Tibial nerve (tissue), 4 donors: Measurements from ENCODE around the gene RAB14. TPM values are rescaled to one million over a fixed set of nuclear protein-coding genes. Genes with fewer than 3 reads are reported as not detected.

Experiments
- DNase-seq, 2 donors: peaks; one replicate each; pipeline ENCODE4 v3.0.0-alpha.2; 2019; ENCODE audit warnings: low spot score in 2 of 2
- H3K27ac ChIP-seq, 4 donors: fragments of 200-600 bp; sonication (generic) in 3 of 4; one replicate each; pipeline ENCODE4 v1.5.1; 2017 to 2019; ENCODE audit warnings: mild to moderate bottlenecking in 1 of 4
- H3K27me3 ChIP-seq, 2 donors: fragments of 200-600 bp; sonication (generic) in 1 of 2; one replicate each; pipeline versions ENCODE4 v1.5.1 to v1.6.0; 2017 to 2019
- H3K36me3 ChIP-seq, 3 donors: fragments of 200-600 bp; sonication (generic); one replicate each; pipeline ENCODE4 v1.5.1; 2018 to 2019
- H3K4me1 ChIP-seq, 4 donors: fragments of 200-600 bp; sonication (generic) in 3 of 4; one replicate each; pipeline ENCODE4 v1.5.1; 2017 to 2019
- H3K4me3 ChIP-seq, 4 donors: fragments of 200-600 bp; sonication (generic) in 3 of 4; one replicate each; pipeline ENCODE4 v1.5.1; 2017 to 2019; ENCODE audit warnings: mild to moderate bottlenecking in 1 of 4, moderate library complexity in 1 of 4
- H3K9me3 ChIP-seq, 4 donors: fragments of 200-600 bp; sonication (generic) in 3 of 4; one replicate each; pipeline ENCODE4 v1.5.1; 2017 to 2019
- CTCF ChIP-seq, 5 experiments: fragments of 200-600 bp in 3 of 5; fragments of 450-650 bp in 2 of 5; sonication (generic) in 3 of 5; IDR thresholded peaks; one replicate each; pipeline ENCODE4 v1.5.1; 2016 to 2019; ENCODE audit warnings: antibody characterized with exemption in 5 of 5, mild to moderate bottlenecking in 3 of 5, moderate library complexity in 2 of 5
- EP300 ChIP-seq, 2 donors: sonication (generic); formaldehyde crosslinking; IDR thresholded peaks; one replicate each; pipeline ENCODE4 v1.6.1; 2017; ENCODE audit warnings: antibody characterized with exemption in 2 of 2, mild to moderate bottlenecking in 1 of 2
- POLR2A ChIP-seq, 2 donors: fragments of 450-650 bp; IDR thresholded peaks; one replicate each; pipeline ENCODE4 v1.6.1; 2017; ENCODE audit warnings: antibody characterized with exemption in 2 of 2, mild to moderate bottlenecking in 2 of 2, moderate library complexity in 2 of 2
- WGBS, 2 donors: methylation state at CpG; one replicate each; pipeline ENCODE4 v1.1.5; 2018; 5-methylcytosine and 5-hydroxymethylcytosine counted together
- total RNA-seq, 4 donors: library from RNA; depleted of rRNA; stranded (reverse); fragments of >200 nt; gene quantifications; one replicate each; pipeline ENCODE4 v1.1.0, GENCODE V29; 2016

The RAB14 gene
- total RNA-seq, 4 donors from 2014 or later, result 36.3 to 45.4 (median 40.6) TPM

- H3K36me3 ChIP-seq, result no peaks in the 10 kb centered on the region
- no peaks in the 10 kb centered on the region for H3K27me3 ChIP-seq
- peaks cover 0 to 6% (median 2%) of the 10 kb centered on the region in 4 donors for H3K4me1 ChIP-seq
- 49 to 51% methylated on average over 8 of the region's 8 CpGs for WGBS, 2 donors
- TF ChIP-seq CTCF (IDR thresholded peaks at IDR 0.05) (no peak), EP300 (IDR thresholded peaks at IDR 0.05) (no peak), POLR2A (IDR thresholded peaks at IDR 0.05) (no peak)
- no peaks in the 10 kb centered on the region for H3K9me3 ChIP-seq
- H3K4me3 ChIP-seq, result no peak overlapping the region
- DNase-seq, result no peak
- H3K27ac ChIP-seq, result no peak overlapping the region
These were observed 5.1 kb upstream of the RAB14 start for GRCh38 chr9:121206516-121207370.

GRCh38 chr9:121204611-121205010, 2.9 kb upstream of the RAB14 start:
- H3K36me3 ChIP-seq, result no peaks in the 10 kb centered on the region
- H3K27ac ChIP-seq, result no peak overlapping the region
- no peaks in the 10 kb centered on the region for H3K27me3 ChIP-seq
- H3K4me1 ChIP-seq, result peaks cover 0 to 16% (median 13%) of the 10 kb centered on the region in 4 donors
- H3K9me3 ChIP-seq, result no peaks in the 10 kb centered on the region
- DNase-seq, result no peak
- no peak for TF ChIP-seq EP300 (IDR thresholded peaks at IDR 0.05)
- no peak overlapping the region for H3K4me3 ChIP-seq

- TF ChIP-seq CTCF (IDR thresholded peaks at IDR 0.05) (no peak), POLR2A (IDR thresholded peaks at IDR 0.05) (no peak), EP300 (IDR thresholded peaks at IDR 0.05) (no peak)
- H3K36me3 ChIP-seq, result no peaks in the 10 kb centered on the region
- WGBS, 2 donors, result 66 to 70% methylated on average over 2 of the region's 2 CpGs
- peaks cover 0 to 20% (median 17%) of the 10 kb centered on the region in 4 donors for H3K4me1 ChIP-seq
- H3K4me3 ChIP-seq, result no peak overlapping the region
- no peak for DNase-seq
- no peak overlapping the region for H3K27ac ChIP-seq
- H3K9me3 ChIP-seq, result no peaks in the 10 kb centered on the region
- H3K27me3 ChIP-seq, result no peaks in the 10 kb centered on the region
These were observed 2.5 kb upstream of the RAB14 start for GRCh38 chr9:121204121-121204520.

GRCh38 chr9:121201045-121201737, 478 bp downstream of the RAB14 start:
- TF ChIP-seq POLR2A (IDR thresholded peaks at IDR 0.05), result no peak
- H3K4me3 ChIP-seq, result peak overlapping the region; percentile 66 to 96 (median 94)
- no peaks in the 10 kb centered on the region for H3K36me3 ChIP-seq
- H3K9me3 ChIP-seq, result no peaks in the 10 kb centered on the region
- DNase-seq, result no peak
- no peaks in the 10 kb centered on the region for H3K27me3 ChIP-seq
- peak overlapping the region; percentile 91 to 96 (median 93) for H3K27ac ChIP-seq
- H3K4me1 ChIP-seq, result peaks cover 0 to 50% (median 38%) of the 10 kb centered on the region in 4 donors
- 0% methylated on average over 22 to 40 of the region's 81 CpGs for WGBS, 2 donors

GRCh38 chr9:121200356-121200755, 1.3 kb downstream of the RAB14 start:
- peak overlapping the region in 3 of 4 donors; percentile 91 to 96 (median 94) for H3K27ac ChIP-seq
- H3K4me1 ChIP-seq, result peaks cover 0 to 58% (median 46%) of the 10 kb centered on the region in 4 donors
- H3K36me3 ChIP-seq, result no peaks in the 10 kb centered on the region
- TF ChIP-seq EP300 (IDR thresholded peaks at IDR 0.05) (no peak), POLR2A (IDR thresholded peaks at IDR 0.05) (no peak), CTCF (IDR thresholded peaks at IDR 0.05) (no peak)
- DNase-seq, result no peak
- H3K4me3 ChIP-seq, result peak overlapping the region; percentile 66 to 96 (median 94)
- H3K9me3 ChIP-seq, result no peaks in the 10 kb centered on the region
- 4 to 11% methylated on average over 4 of the region's 4 CpGs for WGBS, 2 donors
- H3K27me3 ChIP-seq, result no peaks in the 10 kb centered on the region

- Histone ChIP-seq H3K4me1 (peaks cover 0 to 62% (median 50%) of the 10 kb centered on the region in 4 donors), H3K4me3 (peak overlapping the region in 3 of 4 donors; percentile 66 to 94 (median 93)), H3K9me3 (no peaks in the 10 kb centered on the region), H3K36me3 (no peaks in the 10 kb centered on the region), H3K27ac (peak overlapping the region in 1 of 4 donors; percentile 94), H3K27me3 (no peaks in the 10 kb centered on the region)
- DNase-seq, result no peak
- 28 to 37% methylated on average over 2 of the region's 2 CpGs for WGBS, 2 donors
- TF ChIP-seq POLR2A (IDR thresholded peaks at IDR 0.05), result no peak
- TF ChIP-seq EP300 (IDR thresholded peaks at IDR 0.05), result no peak
- TF ChIP-seq CTCF (IDR thresholded peaks at IDR 0.05), result no peak
These were observed 1.7 kb downstream of the RAB14 start for GRCh38 chr9:121199921-121200320.
